ENCODE measurements around the gene RNF149.

DNA sequence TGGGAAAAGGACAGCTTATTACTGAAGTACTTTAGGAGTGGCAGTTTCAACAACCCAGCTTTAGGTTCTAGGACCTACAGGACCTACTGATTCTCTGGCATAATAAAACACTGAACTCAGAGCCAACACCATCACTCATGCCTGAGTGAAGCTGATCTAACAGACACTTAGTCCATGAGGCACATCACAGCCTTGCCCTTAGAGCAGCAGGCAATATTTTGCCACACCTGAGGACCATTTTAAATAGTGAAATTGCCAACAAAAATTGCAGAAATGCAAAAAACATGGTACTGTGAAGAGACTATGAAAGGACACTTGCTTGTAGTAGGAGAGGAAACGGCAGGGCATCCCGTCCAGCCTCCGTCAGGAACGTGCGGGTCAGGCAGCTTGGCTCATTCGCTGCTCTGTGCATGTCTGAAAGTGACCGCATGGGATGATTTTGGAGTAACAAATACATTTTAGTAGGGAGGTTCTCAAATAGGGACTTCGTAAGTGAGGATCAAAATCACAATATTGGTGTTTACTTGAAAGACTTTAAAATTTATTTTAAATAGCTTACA is 37.7 kb downstream of the RNF149 start:
- TF ChIP-seq, protein P1, sequence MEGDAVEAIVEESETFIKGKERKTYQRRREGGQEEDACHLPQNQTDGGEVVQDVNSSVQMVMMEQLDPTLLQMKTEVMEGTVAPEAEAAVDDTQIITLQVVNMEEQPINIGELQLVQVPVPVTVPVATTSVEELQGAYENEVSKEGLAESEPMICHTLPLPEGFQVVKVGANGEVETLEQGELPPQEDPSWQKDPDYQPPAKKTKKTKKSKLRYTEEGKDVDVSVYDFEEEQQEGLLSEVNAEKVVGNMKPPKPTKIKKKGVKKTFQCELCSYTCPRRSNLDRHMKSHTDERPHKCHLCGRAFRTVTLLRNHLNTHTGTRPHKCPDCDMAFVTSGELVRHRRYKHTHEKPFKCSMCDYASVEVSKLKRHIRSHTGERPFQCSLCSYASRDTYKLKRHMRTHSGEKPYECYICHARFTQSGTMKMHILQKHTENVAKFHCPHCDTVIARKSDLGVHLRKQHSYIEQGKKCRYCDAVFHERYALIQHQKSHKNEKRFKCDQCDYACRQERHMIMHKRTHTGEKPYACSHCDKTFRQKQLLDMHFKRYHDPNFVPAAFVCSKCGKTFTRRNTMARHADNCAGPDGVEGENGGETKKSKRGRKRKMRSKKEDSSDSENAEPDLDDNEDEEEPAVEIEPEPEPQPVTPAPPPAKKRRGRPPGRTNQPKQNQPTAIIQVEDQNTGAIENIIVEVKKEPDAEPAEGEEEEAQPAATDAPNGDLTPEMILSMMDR (IDR thresholded peaks at IDR 0.05 in 2 of 3, conservative IDR thresholded peaks at IDR 0.05 in 1 of 3; ENCODE audit: borderline replicate concordance in 1 of 3, insufficient read depth in 1 of 3, low read depth in 2 of 3, low read length in 2 of 3): no peak
- TF ChIP-seq JUND (IDR thresholded peaks at IDR 0.05): no peak
- TF ChIP-seq CEBPB (IDR thresholded peaks at IDR 0.05; ENCODE audit: low read depth): no peak

All from HCT116 (cell line).